Measurements from ENCODE around the gene IPO4. TPM values are rescaled to one million over a fixed set of nuclear protein-coding genes. Genes with fewer than 3 reads are reported as not detected.
"Not testable (repeated sequence)": the region's sequence is repeated elsewhere in the genome, so short reads cannot be mapped to it uniquely, and the experiment has no call there.

IPO4 gene
- total RNA-seq, 2 donors from 2014 or later, result 19.9 to 64.6 TPM

GRCh38 chr14:24232121-24232644 lies 43.6 kb upstream of the IPO4 start, which contains the start of gene NEDD8:
NEDD8 (minus strand) TSS chr14:24232367; CDS start chr14:24232267, 100 bp downstream.
- TF ChIP-seq CTCF (IDR thresholded peaks at IDR 0.05), result no peak
- H3K27ac ChIP-seq, result peak within 1 kb of the TSS; percentile 81 to 82
- ATAC-seq (ENCODE audit: insufficient number of reproducible peaks, low FRiP score, low read depth), result peak; percentile 93

GRCh38 chr14:24231263-24232120 lies 42.9 kb upstream of the IPO4 start:
- Histone ChIP-seq H3K36me3 (peaks cover 9% of the 10 kb centered on the region), H3K4me1 (ENCODE audit: control insufficient read depth in 1 of 2, low read depth in 2 of 2) (peaks cover 12 to 39% of the 10 kb centered on the region in 2 donors), H3K9me3 (no peaks in the 10 kb centered on the region), H3K27me3 (replicated peaks; ENCODE audit: insufficient read depth) (no peaks in the 10 kb centered on the region), H3K4me3 (peak overlapping the region; percentile 74), H3K27ac (peak overlapping the region; percentile 81 to 82)
- no peak for TF ChIP-seq CTCF (IDR thresholded peaks at IDR 0.05)
- no peak for ATAC-seq (ENCODE audit: insufficient number of reproducible peaks, low FRiP score, low read depth)
- no peak for DNase-seq (ENCODE audit: low spot score)

More at GRCh38 chr14:24232121-24232644, 43.6 kb upstream of the IPO4 start, which contains the start of gene NEDD8:
- H3K4me1 ChIP-seq (ENCODE audit: control insufficient read depth in 1 of 2, low read depth in 2 of 2), result peaks cover 12 to 37% of the 10 kb centered on the region in 2 donors
- peak; percentile 78 for DNase-seq (ENCODE audit: low spot score)
- peaks cover 16% of the 10 kb centered on the region for H3K36me3 ChIP-seq
- H3K27me3 ChIP-seq (replicated peaks; ENCODE audit: insufficient read depth), result no peaks in the 10 kb centered on the region
- peak within 1 kb of the TSS; percentile 74 for H3K4me3 ChIP-seq
- no peaks in the 10 kb centered on the region for H3K9me3 ChIP-seq

GRCh38 chr14:24228902-24229301 lies 40.3 kb upstream of the IPO4 start:
- ATAC-seq (ENCODE audit: insufficient number of reproducible peaks, low FRiP score, low read depth), result no peak

GRCh38 chr14:24226473-24226872 lies 37.9 kb upstream of the IPO4 start:
- H3K27me3 ChIP-seq (replicated peaks; ENCODE audit: insufficient read depth), result no peaks in the 10 kb centered on the region
- no peaks in the 10 kb centered on the region for H3K9me3 ChIP-seq
- no peaks in the 10 kb centered on the region for H3K36me3 ChIP-seq
- ATAC-seq (ENCODE audit: insufficient number of reproducible peaks, low FRiP score, low read depth), result no peak
- no peak for TF ChIP-seq CTCF (IDR thresholded peaks at IDR 0.05)
- no peak overlapping the region for H3K27ac ChIP-seq
- no peak for DNase-seq (ENCODE audit: low spot score)
- no peak overlapping the region for H3K4me3 ChIP-seq
- H3K4me1 ChIP-seq (ENCODE audit: control insufficient read depth in 1 of 2, low read depth in 2 of 2), result peaks cover 3 to 13% of the 10 kb centered on the region in 2 donors

More at GRCh38 chr14:24228902-24229301, 40.3 kb upstream of the IPO4 start:
- Histone ChIP-seq H3K27ac (no peak overlapping the region), H3K36me3 (no peaks in the 10 kb centered on the region), H3K9me3 (no peaks in the 10 kb centered on the region), H3K4me3 (no peak overlapping the region), H3K4me1 (ENCODE audit: control insufficient read depth in 1 of 2, low read depth in 2 of 2) (peaks cover 10 to 27% of the 10 kb centered on the region in 2 donors), H3K27me3 (replicated peaks; ENCODE audit: insufficient read depth) (no peaks in the 10 kb centered on the region)
- no peak for TF ChIP-seq CTCF (IDR thresholded peaks at IDR 0.05)
- DNase-seq (ENCODE audit: low spot score), result no peak

- DNase-seq (ENCODE audit: low spot score) (no peak), ATAC-seq (ENCODE audit: insufficient number of reproducible peaks, low FRiP score, low read depth) (no peak)
- Histone ChIP-seq H3K36me3 (no peaks in the 10 kb centered on the region), H3K4me1 (ENCODE audit: control insufficient read depth in 1 of 2, low read depth in 2 of 2) (peaks cover 0 to 3% of the 10 kb centered on the region in 2 donors), H3K9me3 (no peaks in the 10 kb centered on the region), H3K27ac (no peak overlapping the region), H3K4me3 (no peak overlapping the region), H3K27me3 (replicated peaks; ENCODE audit: insufficient read depth) (no peaks in the 10 kb centered on the region)
- no peak for TF ChIP-seq CTCF (IDR thresholded peaks at IDR 0.05)
Observed at GRCh38 chr14:24224618-24225071, 36.0 kb upstream of the IPO4 start.

GRCh38 chr14:24222987-24223386 lies 34.4 kb upstream of the IPO4 start:
- H3K4me1 ChIP-seq (ENCODE audit: control insufficient read depth in 1 of 2, low read depth in 2 of 2); ATAC-seq (ENCODE audit: insufficient number of reproducible peaks, low FRiP score, low read depth); H3K4me3 ChIP-seq; H3K9me3 ChIP-seq; H3K27ac ChIP-seq; DNase-seq (ENCODE audit: low spot score); H3K27me3 ChIP-seq (replicated peaks; ENCODE audit: insufficient read depth); H3K36me3 ChIP-seq: not testable (repeated sequence)

Measured in thoracic aorta (tissue), 2 donors.